CD4-positive, alpha-beta T cell treated with Interferon alpha-2 for 1 hour (primary cell): Measurements from ENCODE around the gene SGIP1.
"Not testable (repeated sequence)": the region's sequence is repeated elsewhere in the genome, so short reads cannot be mapped to it uniquely, and the experiment has no call there.

Experiments used
- DNase-seq, 2 donors: peaks; one replicate each; pipeline ENCODE4 v3.0.0-alpha.2; 2020 to 2022

The SGIP1 gene

DNA sequence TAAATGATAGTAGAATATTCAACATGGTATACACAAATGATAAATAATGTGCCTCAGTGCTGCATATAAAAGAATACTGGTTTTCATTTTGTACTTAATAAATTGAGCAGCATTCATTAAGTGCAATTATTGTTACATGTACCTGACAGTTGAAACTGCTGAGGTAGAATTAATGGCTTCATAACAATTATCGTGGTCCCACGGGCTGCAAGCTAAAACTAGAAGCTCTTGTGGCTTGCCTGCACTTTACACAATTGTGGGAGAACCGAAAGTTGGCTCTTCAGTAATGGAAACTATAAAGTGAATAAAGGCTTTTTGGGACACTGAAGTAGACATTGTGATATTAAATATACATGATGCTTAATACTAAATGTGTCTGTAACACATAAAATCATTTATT, 243.9 kb downstream of the SGIP1 start:
- DNase-seq, result no peak

DNA sequence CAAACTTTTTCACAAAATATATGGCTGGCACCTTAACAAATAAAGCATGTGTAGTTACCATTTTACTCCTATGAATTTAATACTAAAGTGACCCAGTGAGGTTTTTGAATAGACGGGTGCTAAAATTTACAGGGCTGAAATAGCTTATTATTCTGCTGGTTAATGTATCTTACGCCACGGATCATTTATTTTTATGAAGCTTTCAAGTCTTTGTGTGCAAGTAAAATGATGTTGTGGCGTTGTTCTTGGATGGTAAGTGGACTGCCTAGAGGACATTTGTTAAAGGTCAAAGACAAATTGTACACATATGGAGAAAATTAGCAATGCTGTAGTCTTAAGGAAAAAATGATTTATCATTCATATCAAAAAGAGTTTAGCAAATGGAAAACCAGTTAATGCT, 244.3 kb downstream of the SGIP1 start:
- no peak for DNase-seq

DNA sequence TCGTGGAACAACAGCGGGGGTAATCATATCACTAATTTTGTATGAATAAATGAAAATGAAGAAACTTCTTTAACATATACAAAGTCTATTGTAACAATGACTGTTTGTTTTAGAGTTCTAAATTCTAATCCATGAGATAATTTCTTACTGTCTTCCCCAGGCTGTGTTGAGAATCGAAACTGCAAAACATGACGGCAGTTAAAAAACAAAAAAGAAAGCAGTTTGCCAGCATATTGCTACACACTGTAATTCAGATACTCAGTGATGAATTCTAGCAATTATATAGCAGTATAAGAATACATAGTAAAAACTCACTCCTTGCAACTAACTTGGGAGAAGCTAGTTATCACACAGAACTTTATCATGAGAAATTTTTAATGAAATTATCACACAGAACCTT, 245.0 kb downstream of the SGIP1 start:
- DNase-seq, result no peak

DNA sequence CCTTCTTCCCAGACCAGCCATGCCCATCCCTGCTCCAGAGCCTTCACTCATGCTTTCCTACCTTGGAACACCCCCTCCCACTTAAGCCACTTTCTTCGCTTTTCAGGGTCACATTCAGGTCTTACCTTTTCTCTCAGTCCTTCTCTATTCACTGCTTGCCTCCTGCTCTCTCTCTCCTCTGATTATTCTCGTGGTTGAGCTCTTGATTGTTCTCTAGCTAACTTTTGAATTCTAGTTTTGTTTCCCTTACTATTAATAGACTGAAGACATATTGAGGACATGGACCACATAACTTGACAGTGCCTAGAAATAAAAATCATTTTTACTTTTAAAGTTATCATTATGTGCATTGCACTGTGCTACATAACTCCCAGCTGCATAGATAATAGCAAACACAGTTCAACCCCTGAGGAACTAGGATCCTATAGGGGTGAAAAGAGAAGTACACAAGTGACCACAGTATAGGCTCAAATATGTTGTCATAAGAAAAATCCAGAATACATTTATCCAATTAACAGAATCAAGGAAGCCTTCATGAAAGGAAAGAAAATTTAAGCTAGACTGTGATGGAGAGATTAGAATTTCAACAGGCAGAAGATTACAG, 245.6 kb downstream of the SGIP1 start:
- DNase-seq, result no peak

DNA sequence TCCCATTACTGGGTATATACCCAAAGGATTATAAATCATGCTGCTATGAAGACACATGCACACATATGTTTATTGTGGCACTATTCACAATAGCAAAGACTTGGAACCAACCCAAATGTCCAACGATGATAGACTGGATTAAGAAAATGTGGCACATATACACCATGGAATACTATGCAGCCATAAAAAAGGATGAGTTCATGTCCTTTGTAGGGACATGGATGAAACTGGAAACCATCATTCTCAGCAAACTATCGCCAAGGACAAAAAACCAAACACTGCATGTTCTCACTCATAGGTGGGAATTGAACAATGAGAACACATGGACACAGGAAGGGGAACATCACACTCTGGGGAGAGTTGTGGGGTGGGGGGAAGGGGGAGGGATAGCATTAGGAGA, 251.8 kb downstream of the SGIP1 start:
- not testable (repeated sequence) for DNase-seq

DNA sequence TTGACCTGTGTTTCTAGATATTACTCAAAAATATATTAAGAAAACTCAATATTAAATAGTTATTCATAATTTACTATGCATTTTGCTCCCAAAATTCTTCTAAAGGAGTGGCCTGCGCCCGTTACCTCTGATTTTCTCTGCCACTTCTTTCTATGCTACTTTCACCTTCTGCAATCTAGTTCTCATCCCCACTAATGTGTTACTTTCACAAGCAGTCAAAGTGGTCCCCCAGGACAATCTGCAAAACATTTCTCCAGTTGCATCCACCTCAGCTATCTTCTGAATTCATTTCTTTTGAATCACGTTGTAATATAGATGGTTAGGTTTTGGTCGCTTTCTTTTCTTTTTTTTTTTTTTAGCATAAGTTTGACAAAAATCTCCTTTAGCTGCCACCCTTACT, 253.7 kb downstream of the SGIP1 start:
- DNase-seq, result no peak

DNA sequence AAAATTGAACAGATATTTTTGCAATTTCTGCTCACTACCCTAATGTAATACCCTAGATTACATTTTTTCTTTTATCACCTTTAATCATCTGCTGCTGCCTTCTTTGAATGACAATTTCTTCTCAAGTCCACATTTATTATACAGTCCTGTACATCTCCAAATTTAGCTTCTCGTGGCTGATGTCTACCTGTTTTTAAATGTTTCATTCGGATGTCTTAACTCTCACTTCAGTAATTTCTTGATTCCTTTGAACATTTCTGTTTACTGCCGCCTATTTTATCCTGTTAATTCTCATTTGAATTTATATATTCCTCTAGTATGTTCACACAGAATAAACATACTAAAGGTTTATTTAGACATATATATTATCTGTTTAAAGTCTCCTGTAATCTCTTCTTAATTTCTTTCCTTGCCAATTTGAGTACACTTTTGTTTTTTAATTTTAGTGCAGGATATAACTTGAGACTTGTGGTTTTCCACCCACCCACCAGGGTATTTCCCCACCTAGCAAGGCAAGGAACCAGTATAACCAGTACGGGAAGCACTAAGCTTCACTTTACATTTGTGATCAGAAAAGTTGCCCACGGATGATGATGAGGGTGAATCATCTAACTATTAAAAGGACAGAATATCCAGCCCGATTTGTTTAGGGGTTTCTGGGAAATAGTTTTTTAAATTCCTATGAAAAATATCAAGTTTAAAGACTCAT, 254.4 kb downstream of the SGIP1 start:
- peak; percentile 18 to 57 for DNase-seq

DNA sequence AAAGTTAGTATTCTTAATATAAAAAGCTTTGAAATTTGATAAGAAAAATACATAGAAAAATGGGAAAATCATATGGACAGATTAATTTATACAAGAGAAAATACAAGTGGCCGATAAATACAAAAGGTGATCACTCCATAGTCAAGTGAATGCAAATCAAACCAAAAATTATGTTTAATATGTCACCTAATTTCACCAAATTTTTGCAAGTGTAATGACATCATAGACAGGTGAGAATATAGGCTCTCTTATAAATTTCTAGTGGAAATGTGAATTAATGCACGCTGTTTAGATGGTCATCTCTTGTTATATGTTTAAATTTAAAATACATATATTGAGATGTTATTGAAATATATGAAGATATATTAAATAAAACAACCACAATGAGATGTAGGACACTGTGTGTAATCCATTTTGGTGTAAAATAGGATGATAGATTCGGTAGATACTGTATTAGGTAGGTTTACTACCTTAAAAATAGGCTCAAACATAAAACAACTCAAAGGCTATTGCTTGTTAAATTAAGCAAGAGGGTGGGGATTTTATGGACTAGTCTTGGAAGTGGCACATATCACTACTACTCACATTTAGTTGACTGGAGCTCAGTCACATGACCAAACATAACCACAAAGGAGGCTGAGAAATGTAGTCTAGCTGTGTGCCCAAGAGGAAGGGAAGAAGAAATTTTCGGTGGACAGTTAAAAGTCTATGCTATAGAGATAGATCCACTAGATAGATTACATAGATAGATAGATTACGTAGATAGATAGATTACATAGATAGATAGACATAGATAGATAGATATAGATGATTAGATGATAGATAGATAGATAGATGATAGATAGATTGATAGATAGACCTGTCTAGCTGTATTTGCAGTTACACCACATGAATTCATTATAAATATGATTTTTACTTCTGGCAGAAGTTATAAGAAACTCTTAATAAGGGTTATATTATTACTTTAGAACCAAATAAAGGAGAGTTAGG, 258.0 kb downstream of the SGIP1 start:
- no peak for DNase-seq

DNA sequence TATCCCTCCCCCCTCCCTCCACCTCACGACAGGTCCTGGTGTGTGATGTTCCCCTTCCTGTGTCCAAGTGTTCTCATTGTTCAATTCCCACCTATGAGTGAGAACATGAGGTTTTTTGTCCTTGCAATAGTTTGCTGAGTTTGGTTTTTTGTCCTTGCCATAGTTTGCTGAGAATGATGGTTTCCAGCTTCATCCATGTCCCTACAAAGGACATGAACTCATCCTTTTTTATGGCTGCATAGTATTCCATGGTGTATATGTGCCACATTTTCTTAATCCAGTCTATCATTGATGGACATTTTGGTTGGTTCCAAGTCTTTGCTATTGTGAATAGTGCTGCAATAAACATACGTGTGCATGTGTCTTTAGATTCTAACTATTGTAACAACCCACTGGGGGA, 261.9 kb downstream of the SGIP1 start:
- not testable (repeated sequence) for DNase-seq
